ENCODE measurements around the gene OCSTAMP. TPM values are rescaled to one million over a fixed set of nuclear protein-coding genes. Genes with fewer than 3 reads are reported as not detected.

OCSTAMP gene
- total RNA-seq, 1 donor from 2014 or later = not detected

Other genes with a start within 250 kb of the OCSTAMP start
- gene CDH22, start 242.2 kb downstream of the OCSTAMP start, total RNA-seq = 0.17 TPM in 1 of 2 replicates, not detected in the other
- gene ELMO2, start 144.0 kb downstream of the OCSTAMP start, total RNA-seq = 53.4 and 56.7 TPM in 2 replicates
- gene ZNF334, start 37.1 kb downstream of the OCSTAMP start, total RNA-seq = 8.5 and 9.3 TPM in 2 replicates
- 0.50 and 0.66 TPM in 2 replicates for gene SLC13A3, start 100.8 kb upstream of the OCSTAMP start, total RNA-seq
- 16.0 and 16.7 TPM in 2 replicates for gene TP53RK, start 138.8 kb upstream of the OCSTAMP start, total RNA-seq
- 12.7 and 16.1 TPM in 2 replicates for gene SLC2A10, start 159.0 kb upstream of the OCSTAMP start, total RNA-seq

All from astrocyte (in vitro differentiated cells and primary cell).